Ramos (cell line): ENCODE measurements around the gene PTPRB.

Experiments
- in situ Hi-C: fragments of 300-500 bp; cut with MboI; formaldehyde crosslinking; loops from one replicate; pipeline ENCODE4 v1.14.3; 2022; ENCODE audit warnings: low sequenced_read_pairs; ENCODE audit not compliant: unreplicated experiment

The PTPRB gene

DNA sequence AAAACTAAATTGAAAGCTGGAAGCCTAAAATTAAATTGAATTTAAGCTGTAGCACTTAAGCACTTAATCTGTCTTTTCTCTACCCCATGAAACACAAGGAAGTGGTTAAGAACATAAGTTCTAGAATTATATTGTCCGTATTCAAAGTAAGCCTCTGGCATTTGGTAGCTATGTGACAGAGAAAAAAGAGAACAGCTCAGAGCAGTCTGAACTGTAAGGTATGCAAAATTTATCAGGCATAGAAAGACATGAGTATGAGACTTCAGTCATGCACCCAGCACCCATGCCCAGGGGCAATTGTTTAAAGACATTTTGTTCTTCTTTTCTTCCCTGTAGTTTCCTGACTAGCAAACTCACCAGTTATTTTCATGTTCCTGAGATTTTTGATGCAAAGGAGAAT is 154.5 kb downstream of the PTPRB start:
- in situ Hi-C loops: no loop called here

DNA sequence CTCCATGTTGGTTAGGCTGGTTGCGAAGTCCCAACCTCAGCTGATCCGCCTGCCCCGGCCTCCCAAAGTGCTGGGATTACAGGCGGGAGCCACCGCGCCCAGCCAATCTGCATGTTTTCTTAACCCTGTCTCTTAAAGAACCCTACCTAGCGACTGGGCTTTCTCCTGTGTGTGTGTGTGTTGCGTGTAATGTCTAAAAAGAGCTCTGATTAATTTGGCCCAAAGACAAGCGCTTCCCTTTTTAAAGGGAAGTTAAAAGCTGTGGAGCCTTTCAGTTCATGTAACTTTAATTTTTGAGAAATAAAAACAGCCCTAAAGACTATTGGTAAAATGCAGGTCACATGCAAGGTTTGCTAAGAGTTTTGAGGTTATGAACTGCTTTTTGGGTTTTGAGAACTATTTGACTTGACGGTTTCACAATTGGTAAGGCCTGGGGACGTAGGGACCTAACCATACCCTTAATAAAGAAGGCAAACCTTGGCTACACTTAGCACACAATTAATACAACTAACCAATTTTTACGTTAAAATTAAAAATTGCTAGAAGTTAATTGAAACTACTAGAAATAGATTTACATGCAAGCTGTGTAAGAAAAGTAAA is 167.9 kb downstream of the PTPRB start:
- in situ Hi-C loops: no loop called here

DNA sequence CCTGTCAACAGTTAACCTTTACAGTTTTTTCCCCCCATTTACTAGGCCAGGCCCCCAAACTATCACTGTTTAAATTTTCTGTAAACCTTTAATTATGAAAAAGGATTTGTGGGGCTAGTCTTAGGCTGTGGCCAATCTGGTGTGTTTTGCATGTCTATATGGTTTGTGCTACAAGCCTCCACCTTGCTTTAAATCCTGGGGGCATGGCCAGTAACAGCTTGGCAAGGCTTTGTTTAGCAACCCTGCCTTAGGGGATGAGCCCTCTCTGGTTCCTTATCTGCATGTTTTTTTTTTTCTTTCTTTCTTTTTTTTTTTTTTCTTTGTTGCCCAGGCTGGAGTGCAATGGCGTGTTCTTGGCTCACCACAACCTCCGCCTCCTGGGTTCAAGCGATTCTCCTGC is 168.5 kb downstream of the PTPRB start:
- in situ Hi-C loops: no loop called here

DNA sequence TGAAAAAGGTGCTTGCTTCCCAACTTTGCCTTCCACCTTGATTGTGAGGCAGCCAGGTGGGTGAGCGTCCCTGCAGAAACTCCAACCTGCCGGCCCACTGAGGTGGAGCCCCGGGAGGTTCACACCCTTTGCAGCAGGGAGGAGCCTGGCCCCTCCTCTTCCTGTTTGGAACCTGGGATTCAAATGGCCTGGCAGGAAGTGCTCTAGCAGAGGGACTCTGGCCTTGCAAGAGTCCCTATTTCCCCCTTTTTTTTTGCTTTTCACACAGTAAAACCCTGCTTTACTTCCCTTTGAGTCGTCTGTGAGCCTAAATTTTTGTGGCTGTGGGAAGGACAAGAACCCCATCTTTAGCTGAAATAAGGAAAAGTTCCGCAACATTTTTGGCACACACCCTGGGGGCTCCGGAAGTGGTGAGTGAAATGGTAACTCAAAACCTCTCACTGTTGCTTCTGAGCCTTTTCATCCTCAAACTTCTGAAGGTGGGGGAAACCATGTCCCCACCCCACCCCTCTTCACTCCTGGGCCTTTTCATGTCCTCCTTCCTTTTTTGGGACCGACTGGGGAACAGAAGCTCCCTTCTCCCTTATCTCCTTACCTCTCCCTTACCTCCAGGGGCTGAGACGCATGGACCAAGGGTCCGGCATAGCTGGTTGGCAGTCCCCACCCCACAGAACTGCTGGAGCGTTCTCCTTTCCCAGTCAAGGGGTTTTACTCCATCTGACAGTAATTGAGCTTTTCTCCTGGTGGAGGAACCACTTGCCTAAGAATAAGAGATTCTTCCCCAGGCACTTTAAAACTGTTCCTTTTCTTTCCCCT is 169.1 kb downstream of the PTPRB start:
- in situ Hi-C loops: no loop called here

DNA sequence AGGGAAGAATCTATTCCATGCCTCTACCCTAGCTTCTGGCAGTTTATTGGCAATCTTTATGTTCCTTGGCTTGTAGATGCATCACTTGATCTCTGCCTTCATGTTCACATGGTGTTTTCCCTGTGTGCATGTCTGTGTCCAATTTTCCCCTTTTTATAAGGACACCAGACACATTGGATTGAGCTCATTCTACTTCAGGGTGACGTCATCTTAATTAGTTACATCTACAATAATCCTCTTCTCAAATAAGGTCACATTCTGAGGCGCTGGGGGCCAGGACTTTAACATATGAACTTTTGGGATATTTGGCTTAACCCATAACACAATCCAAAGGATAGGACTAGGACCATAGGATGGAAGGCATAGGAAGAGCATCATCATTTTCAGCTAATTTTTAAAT is 169.8 kb downstream of the PTPRB start:
- in situ Hi-C loops: no loop called here

DNA sequence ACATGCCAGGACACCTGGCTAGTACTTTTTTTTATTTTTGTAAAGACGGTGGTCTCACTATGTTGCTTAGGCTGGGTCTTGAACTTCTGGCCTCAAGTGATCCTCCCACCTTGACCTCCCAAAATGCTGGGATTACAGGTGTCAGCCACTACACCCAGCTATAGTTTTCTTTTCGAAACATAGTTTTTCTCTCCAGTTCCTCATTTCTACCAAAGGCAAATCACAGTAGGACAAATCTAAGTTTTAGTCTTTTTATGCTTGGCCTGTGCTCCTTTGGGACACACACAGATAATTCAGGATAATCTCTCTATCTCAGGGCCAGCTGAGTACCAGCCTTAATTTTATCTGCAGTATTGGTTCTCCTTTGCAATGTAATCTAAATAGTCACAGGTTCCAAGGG is 170.5 kb downstream of the PTPRB start:
- in situ Hi-C loops: no loop called here
